ENCODE data around the gene LPXN. TPM values are rescaled to one million over a fixed set of nuclear protein-coding genes. Genes with fewer than 3 reads are reported as not detected.

The LPXN gene
- total and polyA plus RNA-seq, 2 donors (not counting 3 experiments of a cell fraction or from before 2014, with no cell fraction given) = 6.2 TPM

DNA sequence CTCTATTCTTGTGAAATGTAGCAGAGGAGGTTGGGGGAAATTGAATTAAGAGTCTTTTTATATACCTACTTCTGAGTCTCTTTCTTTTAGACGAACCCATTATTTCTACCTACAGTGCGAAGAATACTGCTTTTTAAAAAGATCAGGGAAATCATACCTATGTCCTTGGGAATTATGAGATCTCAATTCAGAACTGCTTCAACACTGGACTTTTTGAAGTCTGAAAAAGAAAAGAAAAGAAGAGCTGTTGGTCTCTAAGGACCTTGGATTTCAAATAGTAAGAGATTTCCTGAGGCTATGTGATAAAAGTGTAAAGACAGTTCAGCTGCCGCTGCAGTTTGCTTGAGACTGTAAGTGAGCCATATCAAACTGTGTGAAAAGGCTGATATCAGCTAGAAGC, 64.0 kb downstream of the LPXN start:
- DNase-seq (ENCODE audit: low read depth, low spot score) (no peak), FAIRE-seq (no peak)
- CTCF ChIA-PET = interaction anchor here (0.8 to 3.6 kb wide), 6 partner anchors 10 to 1166 kb away, joined by 3 to 19 read pairs (median 4); partner anchors contain the start of gene BTBD18

More for the DNA sequence above, 64.0 kb downstream of the LPXN start:
- Histone ChIP-seq H2AFZ (ENCODE audit: low read depth, low read length) (no peak overlapping the region), H3K4me1 (ENCODE audit: control insufficient read depth, extremely low read depth, insufficient read depth, low read length) (no peaks in the 10 kb centered on the region), H3K9ac (replicated peaks; ENCODE audit: extremely low read depth, insufficient read depth, low read length) (no peak overlapping the region), H3K4me2 (ENCODE audit: insufficient read depth, low read length) (no peak overlapping the region), H3K36me3 (ENCODE audit: control insufficient read depth in 2 of 2, extremely low read depth in 1 of 2, insufficient read depth in 2 of 2, low read length in 2 of 2) (no peaks in the 10 kb centered on the region), H3K4me3 (replicated peaks in 1 of 3; ENCODE audit: insufficient read depth in 1 of 3, low read depth in 1 of 3, low read length in 3 of 3) (no peak overlapping the region), H3K9me1 (replicated peaks; ENCODE audit: control insufficient read depth, extremely low read depth, insufficient read depth, low read length) (no peaks in the 10 kb centered on the region), H4K20me1 (replicated peaks; ENCODE audit: control insufficient read depth, extremely low read depth, insufficient read depth, low read length) (no peaks in the 10 kb centered on the region), H3K27me3 (ENCODE audit: control insufficient read depth in 2 of 2, insufficient read depth in 2 of 2, low read length in 2 of 2) (peaks cover 10 to 23% of the 10 kb centered on the region in 2 experiments), H3K27ac (ENCODE audit: insufficient read depth, low read depth, low read length) (no peak overlapping the region), H3K79me2 (ENCODE audit: control insufficient read depth, insufficient read depth, low read length) (no peaks in the 10 kb centered on the region), H3K9me3 (replicated peaks; ENCODE audit: control insufficient read depth, insufficient read depth, low read length) (no peaks in the 10 kb centered on the region)
- dilution Hi-C loops (cut with MboI; ENCODE audit: extremely low pct_ligation_motif_present, low sequenced_read_pairs) (no loop called here), intact Hi-C loops (cut with micrococcal nuclease) (loop anchor here (2.0 to 10.0 kb wide), 5 partner anchors 225 to 1019 kb away; partner anchors contain the start of gene ZDHHC5)
- POLR2A ChIA-PET = no interaction called here
- TF ChIP-seq FOS (IDR thresholded peaks at IDR 0.05; ENCODE audit: borderline replicate concordance, insufficient read depth, low read length) (no peak), POLR2AphosphoS5 (IDR thresholded peaks at IDR 0.05; ENCODE audit: insufficient read depth, low read depth, low read length) (no peak), GATA2 (IDR thresholded peaks at IDR 0.05; ENCODE audit: insufficient read depth, insufficient read length, low read depth, low read length) (no peak), MYC (IDR thresholded peaks at IDR 0.05; ENCODE audit: low read depth, low read length) (no peak), JUN (IDR thresholded peaks at IDR 0.05; ENCODE audit: borderline replicate concordance, insufficient read depth, insufficient read length, low read depth) (no peak), EZH2 (IDR thresholded peaks at IDR 0.05; ENCODE audit: borderline replicate concordance, low read depth, low read length, severe bottlenecking) (no peak), POLR2A (IDR thresholded peaks at IDR 0.05; ENCODE audit: low read depth, low read length) (no peak), CTCF (IDR thresholded peaks at IDR 0.05; ENCODE audit: extremely low read depth in 1 of 2, insufficient read depth in 1 of 2, low read depth in 1 of 2, low read length in 2 of 2) (no peak), MAX (IDR thresholded peaks at IDR 0.05; ENCODE audit: insufficient read depth, insufficient read length) (no peak)
- BruUV-seq (replicated peaks) = no TSS peak

Data from endothelial cell of umbilical vein (primary cell).